Measurements from ENCODE around the gene CASQ1. TPM values are rescaled to one million over a fixed set of nuclear protein-coding genes. Genes with fewer than 3 reads are reported as not detected.

Gene CASQ1
- total and polyA plus RNA-seq, 5 donors: 9.5 to 33.3 (median 19.0) TPM

DNA sequence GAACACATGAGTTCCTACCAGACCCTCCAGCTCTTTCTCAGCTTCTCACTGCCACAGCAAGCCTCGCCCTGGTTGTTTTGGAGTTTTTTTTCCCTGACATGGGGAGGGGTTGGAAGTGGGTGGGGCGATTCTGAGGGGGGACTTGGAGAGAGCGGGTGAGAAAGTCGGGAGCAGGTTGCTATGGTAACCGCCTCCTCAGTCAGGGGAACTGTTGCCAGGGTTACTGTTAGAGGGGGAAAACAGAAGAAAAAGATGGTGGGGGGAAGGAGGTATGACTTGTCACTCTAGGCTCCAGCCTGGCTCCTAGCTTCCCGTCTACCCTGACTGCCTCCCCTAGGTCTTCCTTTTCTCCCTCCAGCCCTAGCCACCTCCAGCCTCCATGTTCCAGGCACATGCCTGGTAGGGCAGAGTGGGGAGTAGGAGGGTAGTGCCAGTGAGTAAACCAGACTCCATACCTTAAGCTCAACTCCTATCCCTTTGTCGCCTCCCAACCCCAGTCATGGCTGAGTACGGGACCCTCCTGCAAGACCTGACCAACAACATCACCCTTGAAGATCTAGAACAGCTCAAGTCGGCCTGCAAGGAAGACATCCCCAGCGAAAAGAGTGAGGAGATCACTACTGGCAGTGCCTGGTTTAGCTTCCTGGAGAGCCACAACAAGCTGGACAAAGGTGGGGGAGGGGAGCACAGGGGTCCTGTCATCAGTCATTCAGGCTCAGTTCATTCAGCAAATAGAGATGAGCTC, 20.8 kb downstream of the CASQ1 start:
- H3K4me1 ChIP-seq (ENCODE audit: control insufficient read depth, insufficient read depth, low read length): peaks cover 36% of the 10 kb centered on the region
- DNase-seq (no peak), ATAC-seq (no peak)
- no peak overlapping the region for H3K4me3 ChIP-seq (ENCODE audit: low read length)
- no peak overlapping the region for H3K27ac ChIP-seq (ENCODE audit: low read length)
- H3K27me3 ChIP-seq (ENCODE audit: control insufficient read depth, insufficient read depth): no peaks in the 10 kb centered on the region
- WGBS: 70% methylated on average over 10 of the region's 10 CpGs
- intact Hi-C loops (cut with DNase I): loop anchor here in 1 of 4 donors (10.0 kb wide), 1 partner anchor 106 kb away; no protein-coding TSS in a partner anchor
- no peaks in the 10 kb centered on the region for H3K9me3 ChIP-seq (ENCODE audit: control insufficient read depth, low read length)

DNA sequence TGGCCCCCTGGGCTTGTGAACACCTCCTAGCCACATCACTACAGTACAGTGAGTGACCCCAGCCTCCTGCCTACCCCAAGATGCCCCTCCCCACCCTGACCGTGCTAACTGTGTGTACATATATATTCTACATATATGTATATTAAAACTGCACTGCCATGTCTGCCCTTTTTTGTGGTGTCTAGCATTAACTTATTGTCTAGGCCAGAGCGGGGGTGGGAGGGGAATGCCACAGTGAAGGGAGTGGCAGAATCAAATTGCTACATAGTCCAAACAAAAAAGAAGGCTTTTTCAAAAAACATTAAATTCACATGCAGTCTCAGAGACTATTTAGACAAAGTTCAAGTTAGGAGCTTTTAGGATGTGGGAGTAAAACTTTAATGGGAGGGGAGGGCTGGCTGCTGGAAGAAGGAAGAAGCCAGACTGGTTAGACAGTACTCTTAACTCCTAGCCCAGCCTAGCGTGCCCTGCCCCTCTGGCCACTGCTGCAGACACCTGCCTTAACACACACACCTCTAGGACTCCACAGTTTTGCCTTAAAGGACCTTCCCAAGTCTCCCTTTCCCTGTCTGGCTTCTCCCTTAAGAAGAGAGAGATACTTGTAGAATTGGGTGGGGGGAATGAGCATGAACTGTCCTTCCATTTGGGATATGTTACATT, 24.2 kb downstream of the CASQ1 start:
- Histone ChIP-seq H3K27ac (ENCODE audit: low read length) (no peak overlapping the region), H3K4me1 (ENCODE audit: control insufficient read depth, insufficient read depth, low read length) (peaks cover 20% of the 10 kb centered on the region), H3K9me3 (ENCODE audit: control insufficient read depth, low read length) (no peaks in the 10 kb centered on the region), H3K4me3 (ENCODE audit: low read length) (no peak overlapping the region), H3K27me3 (ENCODE audit: control insufficient read depth, insufficient read depth) (no peaks in the 10 kb centered on the region)
- no peak for DNase-seq
- no peak for ATAC-seq
- intact Hi-C loops (cut with DNase I): loop anchor here in 2 of 4 donors (5.0 to 10.0 kb wide), 2 partner anchors 110 to 112 kb away; no protein-coding TSS in a partner anchor
- WGBS: 85% methylated on average over 3 of the region's 3 CpGs

GRCh38 chr1:160216301-160216700, 25.9 kb downstream of the CASQ1 start:
- H3K27ac ChIP-seq (ENCODE audit: low read length): no peak overlapping the region
- intact Hi-C loops (cut with DNase I): loop anchor here in 2 of 4 donors (5.0 to 10.0 kb wide), 2 partner anchors 112 to 114 kb away; no protein-coding TSS in a partner anchor
- peaks cover 8% of the 10 kb centered on the region for H3K4me1 ChIP-seq (ENCODE audit: control insufficient read depth, insufficient read depth, low read length)
- no peaks in the 10 kb centered on the region for H3K27me3 ChIP-seq (ENCODE audit: control insufficient read depth, insufficient read depth)
- H3K4me3 ChIP-seq (ENCODE audit: low read length): no peak overlapping the region
- no peaks in the 10 kb centered on the region for H3K9me3 ChIP-seq (ENCODE audit: control insufficient read depth, low read length)
- DNase-seq (no peak), ATAC-seq (no peak)

DNA sequence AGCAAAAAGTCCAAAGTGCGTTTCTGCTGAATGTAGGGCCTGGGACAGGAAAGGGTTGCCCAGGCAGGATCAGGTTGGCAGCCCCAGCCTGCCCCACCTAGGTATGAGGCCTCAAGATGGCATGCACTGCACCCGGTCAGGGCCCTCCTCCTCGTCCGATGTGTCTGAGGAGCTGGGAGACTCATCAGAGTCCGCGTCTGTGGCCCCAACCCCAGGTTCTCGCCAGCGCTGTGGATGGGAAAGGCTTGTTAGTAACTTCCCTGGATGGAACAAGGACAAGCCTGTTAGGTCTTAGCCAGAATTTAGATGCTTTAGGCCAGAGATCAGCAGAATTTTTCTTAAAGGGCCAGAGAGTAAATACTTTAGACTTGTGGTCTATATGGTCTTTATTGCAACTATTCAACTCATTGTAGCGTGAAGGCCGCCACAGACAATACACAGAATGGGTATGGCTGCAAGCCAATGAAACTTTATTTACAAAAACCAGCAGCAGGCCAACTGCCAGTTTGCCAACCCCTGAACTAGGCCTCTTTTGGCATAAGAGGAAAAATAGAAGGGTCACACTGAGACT, 27.2 kb downstream of the CASQ1 start:
- Histone ChIP-seq H3K9me3 (ENCODE audit: control insufficient read depth, low read length) (no peaks in the 10 kb centered on the region), H3K4me3 (ENCODE audit: low read length) (no peak overlapping the region), H3K27ac (ENCODE audit: low read length) (peak overlapping the region; percentile 14), H3K4me1 (ENCODE audit: control insufficient read depth, insufficient read depth, low read length) (peaks cover 8% of the 10 kb centered on the region), H3K27me3 (ENCODE audit: control insufficient read depth, insufficient read depth) (no peaks in the 10 kb centered on the region)
- intact Hi-C loops (cut with DNase I): loop anchor here in 2 of 4 donors (2.0 to 10.0 kb wide), 3 partner anchors 25 to 115 kb away; no protein-coding TSS in a partner anchor
- DNase-seq (peak in 2 of 3 donors; percentile 66 to 74), ATAC-seq (peak in 1 of 2 donors; percentile 22)
- WGBS: 54% methylated on average over 10 of the region's 10 CpGs

- intact Hi-C loops (cut with DNase I): loop anchor here in 2 of 4 donors (2.0 to 10.0 kb wide), 3 partner anchors 26 to 117 kb away; no protein-coding TSS in a partner anchor
- H3K9me3 ChIP-seq (ENCODE audit: control insufficient read depth, low read length): no peaks in the 10 kb centered on the region
- WGBS: 37% methylated on average over 4 of the region's 4 CpGs
- peaks cover 8% of the 10 kb centered on the region for H3K4me1 ChIP-seq (ENCODE audit: control insufficient read depth, insufficient read depth, low read length)
- DNase-seq (peak; percentile 44 to 69 (median 66)), ATAC-seq (peak; percentile 73 to 80)
- H3K4me3 ChIP-seq (ENCODE audit: low read length): no peak overlapping the region
- H3K27ac ChIP-seq (ENCODE audit: low read length): peak overlapping the region; percentile 24
- no peaks in the 10 kb centered on the region for H3K27me3 ChIP-seq (ENCODE audit: control insufficient read depth, insufficient read depth)
Observed at GRCh38 chr1:160219062-160219929, 28.9 kb downstream of the CASQ1 start.

- Histone ChIP-seq H3K27ac (ENCODE audit: low read length) (no peak overlapping the region), H3K27me3 (ENCODE audit: control insufficient read depth, insufficient read depth) (no peaks in the 10 kb centered on the region), H3K4me3 (ENCODE audit: low read length) (no peak overlapping the region), H3K9me3 (ENCODE audit: control insufficient read depth, low read length) (no peaks in the 10 kb centered on the region), H3K4me1 (ENCODE audit: control insufficient read depth, insufficient read depth, low read length) (peaks cover 8% of the 10 kb centered on the region)
- DNase-seq (no peak), ATAC-seq (no peak)
- 87% methylated on average over 2 of the region's 2 CpGs for WGBS
- intact Hi-C loops (cut with DNase I): no loop called here
Observed at GRCh38 chr1:160220301-160220700, 29.9 kb downstream of the CASQ1 start.

- no peaks in the 10 kb centered on the region for H3K27me3 ChIP-seq (ENCODE audit: control insufficient read depth, insufficient read depth)
Observed at GRCh38 chr1:160221089-160221488, 30.7 kb downstream of the CASQ1 start.

DNA sequence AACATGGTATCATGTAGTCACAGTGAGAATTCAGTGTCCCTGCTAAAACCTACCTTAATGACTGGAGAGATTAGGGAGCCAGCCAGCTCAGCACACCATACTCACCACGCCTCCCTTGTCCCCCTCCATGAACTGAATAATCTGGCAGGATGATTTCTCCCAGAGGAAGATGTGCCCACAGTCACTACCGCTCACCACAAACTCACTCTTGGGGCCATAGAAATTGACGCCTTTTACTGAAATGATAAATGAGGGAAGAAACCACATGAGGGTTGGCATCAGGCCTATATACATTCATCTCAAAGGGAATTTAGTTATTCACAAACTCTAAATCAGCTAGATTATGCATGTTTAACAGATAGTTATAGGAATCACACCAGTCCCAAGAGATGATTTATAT, 32.2 kb downstream of the CASQ1 start:
- ATAC-seq (no peak), DNase-seq (no peak)
- H3K27ac ChIP-seq (ENCODE audit: low read length): no peak overlapping the region
- no peaks in the 10 kb centered on the region for H3K27me3 ChIP-seq (ENCODE audit: control insufficient read depth, insufficient read depth)
- 88% methylated on average over 3 of the region's 3 CpGs for WGBS
- H3K4me1 ChIP-seq (ENCODE audit: control insufficient read depth, insufficient read depth, low read length): peaks cover 5% of the 10 kb centered on the region
- no peaks in the 10 kb centered on the region for H3K9me3 ChIP-seq (ENCODE audit: control insufficient read depth, low read length)
- intact Hi-C loops (cut with DNase I): no loop called here
- H3K4me3 ChIP-seq (ENCODE audit: low read length): no peak overlapping the region

More at GRCh38 chr1:160221089-160221488, 30.7 kb downstream of the CASQ1 start:
- no peak overlapping the region for H3K27ac ChIP-seq (ENCODE audit: low read length)
- no peak overlapping the region for H3K4me3 ChIP-seq (ENCODE audit: low read length)
- intact Hi-C loops (cut with DNase I): no loop called here
- DNase-seq: no peak
- ATAC-seq: no peak
- H3K9me3 ChIP-seq (ENCODE audit: control insufficient read depth, low read length): no peaks in the 10 kb centered on the region
- peaks cover 8% of the 10 kb centered on the region for H3K4me1 ChIP-seq (ENCODE audit: control insufficient read depth, insufficient read depth, low read length)

DNA sequence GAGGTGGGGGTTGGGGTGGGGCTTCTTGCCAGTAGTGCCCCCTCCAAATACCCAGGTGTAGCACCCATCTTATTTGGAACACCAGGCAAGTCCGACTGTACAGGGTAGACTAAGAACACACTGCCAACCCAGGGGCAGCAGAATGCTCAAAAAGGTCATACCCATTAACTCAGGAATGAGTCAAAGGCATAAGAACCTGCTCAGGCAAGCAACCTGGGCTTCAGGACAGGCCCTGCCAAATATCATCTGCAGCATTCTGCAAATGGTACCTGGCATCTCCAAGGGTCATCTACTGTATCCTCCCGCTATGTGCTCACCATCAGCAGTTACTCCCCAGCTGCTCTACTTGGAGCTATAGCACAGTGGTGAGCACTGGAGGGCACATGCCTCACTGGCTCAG, 34.2 kb downstream of the CASQ1 start:
- no peaks in the 10 kb centered on the region for H3K4me1 ChIP-seq (ENCODE audit: control insufficient read depth, insufficient read depth, low read length)
- DNase-seq (no peak), ATAC-seq (no peak)
- no peaks in the 10 kb centered on the region for H3K27me3 ChIP-seq (ENCODE audit: control insufficient read depth, insufficient read depth)
- 94% methylated on average over 2 of the region's 2 CpGs for WGBS
- no peaks in the 10 kb centered on the region for H3K9me3 ChIP-seq (ENCODE audit: control insufficient read depth, low read length)
- H3K27ac ChIP-seq (ENCODE audit: low read length): no peak overlapping the region
- H3K4me3 ChIP-seq (ENCODE audit: low read length): no peak overlapping the region
- intact Hi-C loops (cut with DNase I): no loop called here

GRCh38 chr1:160225345-160225744, 35.0 kb downstream of the CASQ1 start:
- intact Hi-C loops (cut with DNase I): no loop called here
- no peak for DNase-seq
- H3K9me3 ChIP-seq (ENCODE audit: control insufficient read depth, low read length): no peaks in the 10 kb centered on the region
- WGBS: 74% methylated on average over 2 of the region's 2 CpGs
- H3K4me1 ChIP-seq (ENCODE audit: control insufficient read depth, insufficient read depth, low read length): no peaks in the 10 kb centered on the region
- ATAC-seq: no peak
- no peak overlapping the region for H3K4me3 ChIP-seq (ENCODE audit: low read length)
- no peak overlapping the region for H3K27ac ChIP-seq (ENCODE audit: low read length)
- H3K27me3 ChIP-seq (ENCODE audit: control insufficient read depth, insufficient read depth): no peaks in the 10 kb centered on the region
